H1 (cell line): ENCODE measurements around the gene DENND1A.

Source experiments
- EP300 ChIP-seq, 2 experiments: IDR thresholded peaks; 1 replicate in 1 of 2; 2 replicates in 1 of 2; pipeline ENCODE4 v1.6.1; 2011 to 2012; ENCODE audit warnings: low read depth in 2 of 2, low read length in 2 of 2, mild to moderate bottlenecking in 2 of 2, borderline replicate concordance in 1 of 2, inconsistent platforms in 1 of 2, moderate library complexity in 1 of 2
- NANOG ChIP-seq: IDR thresholded peaks from 2 replicates; pipeline ENCODE4 v1.6.1; 2011; ENCODE audit warnings: low read length, low read depth, mild to moderate bottlenecking, inconsistent platforms; ENCODE audit not compliant: insufficient read depth, poor library complexity, severe bottlenecking
- TF ChIP-seq, protein P1 (sequence below): IDR thresholded peaks from 2 replicates; pipeline ENCODE4 v1.6.1; 2012; ENCODE audit warnings: inconsistent platforms

- TF ChIP-seq EP300 (IDR thresholded peaks at IDR 0.05; ENCODE audit: borderline replicate concordance in 1 of 2, low read depth in 2 of 2, low read length in 2 of 2): no peak
- TF ChIP-seq, protein P1, sequence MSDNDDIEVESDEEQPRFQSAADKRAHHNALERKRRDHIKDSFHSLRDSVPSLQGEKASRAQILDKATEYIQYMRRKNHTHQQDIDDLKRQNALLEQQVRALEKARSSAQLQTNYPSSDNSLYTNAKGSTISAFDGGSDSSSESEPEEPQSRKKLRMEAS: no peak
- no peak for TF ChIP-seq NANOG
Observed at GRCh38 chr9:123460091-123460490, 469.8 kb downstream of the DENND1A start.
